Fibroblast of villous mesenchyme (primary cell): ENCODE data around the gene PRSS57. TPM values are rescaled to one million over a fixed set of nuclear protein-coding genes. Genes with fewer than 3 reads are reported as not detected.

Experiments
- DNase-seq: peaks from one replicate; pipeline ENCODE4 v3.0.0-alpha.2; 2010; ENCODE audit warnings: low read depth
- H3K4me3 ChIP-seq: 2 replicates; pipeline ENCODE4 v1.5.1; 2011; ENCODE audit warnings: low read depth, mild to moderate bottlenecking, low read length
- CTCF ChIP-seq: IDR thresholded peaks from 2 replicates; pipeline ENCODE4 v1.5.1; 2012; ENCODE audit warnings: low read depth, mild to moderate bottlenecking, low read length; ENCODE audit not compliant: insufficient read depth
- total RNA-seq: library from RNA; depleted of rRNA; stranded (reverse); fragments of >200 nt; gene quantifications from 2 replicates; pipeline ENCODE4 v1.2.3, GENCODE V29; 2012

PRSS57 gene
- total RNA-seq, 1 donor: not detected

GRCh38 chr19:711254-711653 is 16.0 kb upstream of the PRSS57 start:
- TF ChIP-seq CTCF: no peak
- DNase-seq: no peak

GRCh38 chr19:710767-711166 is 15.5 kb upstream of the PRSS57 start:
- TF ChIP-seq CTCF: no peak
- no peak for DNase-seq
- no peak overlapping the region for H3K4me3 ChIP-seq

More at GRCh38 chr19:711254-711653, 16.0 kb upstream of the PRSS57 start:
- no peak overlapping the region for H3K4me3 ChIP-seq

GRCh38 chr19:709965-710571 is 14.8 kb upstream of the PRSS57 start:
- TF ChIP-seq CTCF: no peak
- peak overlapping the region; percentile 57 for H3K4me3 ChIP-seq
- DNase-seq: no peak

GRCh38 chr19:709196-709964 is 14.1 kb upstream of the PRSS57 start:
- TF ChIP-seq CTCF: no peak
- peak overlapping the region; percentile 57 for H3K4me3 ChIP-seq

GRCh38 chr19:708154-709143 is 13.2 kb upstream of the PRSS57 start, which contains the start of gene PALM:
TSS of gene PALM (plus strand) at chr19:708935. CDS start at chr19:709147, 212 bp downstream.
- peak within 1 kb of the TSS; percentile 57 for H3K4me3 ChIP-seq
- peak; percentile 13 for TF ChIP-seq CTCF
- DNase-seq: no peak

More at GRCh38 chr19:709196-709964, 14.1 kb upstream of the PRSS57 start:
- DNase-seq: no peak

GRCh38 chr19:704447-704741 is 9.1 kb upstream of the PRSS57 start:
- TF ChIP-seq CTCF: no peak
- DNase-seq: no peak
- H3K4me3 ChIP-seq: no peak overlapping the region
